IMR-90 (cell line): ENCODE results near the gene INHBE. TPM values are rescaled to one million over a fixed set of nuclear protein-coding genes. Genes with fewer than 3 reads are reported as not detected.

ENCODE experiments used
- ATAC-seq: fragments of 200-7000 bp; cut with Tn5 transposase; 2 replicates; pipeline ENCODE4 v1.9.1; 2020; ENCODE audit warnings: low read depth, mild to moderate bottlenecking, moderate library complexity
- BruUV-seq: library from RNA; stranded (reverse); fragments of 400-500 nt; replicated peaks from 2 replicates; lab custom pipeline; 2021; lab: Mats Ljungman, UMichigan
- CTCF ChIA-PET: fragments of 300-600 bp; formaldehyde crosslinking; extraction: SDS; loops from one replicate; lab custom pipeline; 2021; ENCODE audit warnings: antibody characterized with exemption; lab: Yijun Ruan, JAX
- POLR2A ChIA-PET: fragments of 300-600 bp; sonication (Branson Sonifier 250); formaldehyde crosslinking; loops from one replicate; lab custom pipeline; 2022; ENCODE audit warnings: antibody characterized with exemption; ENCODE audit not compliant: unreplicated experiment; lab: Charles Lee
- DNase-seq: peaks from one replicate; pipeline ENCODE4 v3.0.0; 2013
- H2AFZ ChIP-seq: replicated peaks from 2 replicates; pipeline ENCODE3; 2013; ENCODE audit warnings: low read length, mild to moderate bottlenecking; ENCODE audit not compliant: poor library complexity
- H2AK5ac ChIP-seq: 2 replicates; pipeline ENCODE4 v1.6.1; 2013; ENCODE audit warnings: low read depth, low read length, inconsistent platforms
- H2AK9ac ChIP-seq: replicated peaks from 2 replicates; pipeline ENCODE3; 2013; ENCODE audit warnings: mild to moderate bottlenecking, low read depth, low read length, moderate library complexity; ENCODE audit not compliant: poor library complexity
- H2BK120ac ChIP-seq: 2 replicates; pipeline ENCODE4 v1.6.1; 2013; ENCODE audit warnings: low read depth, low read length, inconsistent platforms
- H2BK15ac ChIP-seq: 3 replicates; pipeline ENCODE4 v1.6.1; 2013; ENCODE audit warnings: low read depth, low read length, inconsistent platforms
- H2BK20ac ChIP-seq: 2 replicates; pipeline ENCODE4 v1.6.1; 2013; ENCODE audit warnings: low read depth, mild to moderate bottlenecking, inconsistent platforms, low read length, moderate library complexity
- H2BK5ac ChIP-seq: 2 replicates; pipeline ENCODE4 v1.6.1; 2013; ENCODE audit warnings: mild to moderate bottlenecking, low read depth, low read length, inconsistent platforms; ENCODE audit not compliant: poor library complexity, severe bottlenecking
- H3K14ac ChIP-seq: replicated peaks from 2 replicates; pipeline ENCODE4 v1.6.1; 2013; ENCODE audit warnings: low read depth, low read length, inconsistent platforms
- H3K18ac ChIP-seq: 2 replicates; pipeline ENCODE4 v1.6.1; 2013; ENCODE audit warnings: low read depth, low read length, control low read depth
- H3K23ac ChIP-seq: 2 replicates; pipeline ENCODE4 v1.6.1; 2013; ENCODE audit warnings: low read depth, low read length, inconsistent platforms
- H3K27ac ChIP-seq: 2 replicates; pipeline ENCODE4 v1.5.1; 2013; ENCODE audit warnings: mild to moderate bottlenecking, control low read depth, low read length; ENCODE audit not compliant: insufficient read depth
- H3K27me3 ChIP-seq: 2 replicates; pipeline ENCODE4 v1.6.1; 2013; ENCODE audit warnings: low read length; ENCODE audit not compliant: control insufficient read depth, insufficient read depth
- H3K36me3 ChIP-seq: 2 replicates; pipeline ENCODE4 v1.6.1; 2013; ENCODE audit warnings: low read length, mixed read lengths; ENCODE audit not compliant: control insufficient read depth, insufficient read depth
- H3K4ac ChIP-seq: 2 replicates; pipeline ENCODE4 v1.6.1; 2013; ENCODE audit warnings: low read depth, low read length, inconsistent platforms
- H3K4me1 ChIP-seq: 2 replicates; pipeline ENCODE4 v1.6.1; 2013; ENCODE audit warnings: low read length, mixed read lengths; ENCODE audit not compliant: control insufficient read depth, insufficient read depth
- H3K4me2 ChIP-seq: 2 replicates; pipeline ENCODE4 v1.6.1; 2013; ENCODE audit warnings: low read depth, mild to moderate bottlenecking, control low read depth, low read length, moderate library complexity
- H3K4me3 ChIP-seq: 2 replicates; pipeline ENCODE4 v1.5.1; 2013; ENCODE audit warnings: low read depth, mild to moderate bottlenecking, control low read depth, low read length, moderate library complexity; ENCODE audit not compliant: insufficient read depth
- H3K56ac ChIP-seq: 2 replicates; pipeline ENCODE4 v1.6.1; 2013; ENCODE audit warnings: low read length, inconsistent platforms; ENCODE audit not compliant: insufficient read depth; ENCODE audit errors: extremely low read depth
- H3K79me1 ChIP-seq, 2 experiments: 2 replicates each; pipeline ENCODE4 v1.6.1; 2013; ENCODE audit warnings: low read length in 2 of 2, inconsistent platforms in 1 of 2, low read depth in 1 of 2
- H3K9ac ChIP-seq: 2 replicates; pipeline ENCODE4 v1.6.1; 2013; ENCODE audit warnings: low read depth, low read length, control low read depth
- H3K9me1 ChIP-seq: 2 replicates; pipeline ENCODE4 v1.6.1; 2013; ENCODE audit warnings: low read length, inconsistent platforms; ENCODE audit not compliant: insufficient read depth
- H3K9me3 ChIP-seq: 2 replicates; pipeline ENCODE4 v1.6.1; 2013; ENCODE audit warnings: low read length; ENCODE audit not compliant: control insufficient read depth, insufficient read depth
- H4K20me1 ChIP-seq: 2 replicates; pipeline ENCODE4 v1.6.1; 2013; ENCODE audit warnings: low read length, inconsistent platforms; ENCODE audit not compliant: insufficient read depth
- H4K5ac ChIP-seq: 2 replicates; pipeline ENCODE4 v1.6.1; 2013; ENCODE audit warnings: mild to moderate bottlenecking, low read depth, low read length, control low read depth
- H4K8ac ChIP-seq, 2 experiments: 2 replicates each; pipeline ENCODE4 v1.6.1; 2013; ENCODE audit warnings: low read depth in 2 of 2, low read length in 2 of 2, control low read depth in 1 of 2, inconsistent platforms in 1 of 2
- H4K91ac ChIP-seq: 2 replicates; pipeline ENCODE4 v1.6.1; 2013; ENCODE audit warnings: low read depth, low read length, inconsistent platforms; ENCODE audit not compliant: insufficient read depth
- BHLHE40 ChIP-seq: fragments of 150-350 bp; IDR thresholded peaks from 2 replicates; pipeline ENCODE4 v1.6.1; 2016; ENCODE audit warnings: mild to moderate bottlenecking, low read depth, low read length
- CEBPB ChIP-seq: IDR thresholded peaks from 2 replicates; pipeline ENCODE4 v1.6.1; 2012; ENCODE audit warnings: low read depth, low read length, improper control_type of control experiment
- FOS ChIP-seq: fragments of 150-350 bp; IDR thresholded peaks from 2 replicates; pipeline ENCODE4 v1.6.1; 2016; ENCODE audit warnings: low read depth, low read length
- MAFK ChIP-seq: IDR thresholded peaks from 2 replicates; pipeline ENCODE4 v1.6.1; 2012; ENCODE audit warnings: low read depth, low read length, improper control_type of control experiment
- MAZ ChIP-seq: IDR thresholded peaks from 2 replicates; pipeline ENCODE4 v1.6.1; 2012; ENCODE audit warnings: low read depth, mild to moderate bottlenecking, low read length, improper control_type of control experiment, moderate library complexity, borderline replicate concordance
- POLR2A ChIP-seq: IDR thresholded peaks from 2 replicates; pipeline ENCODE4 v1.6.1; 2012; ENCODE audit warnings: mild to moderate bottlenecking, low read depth, low read length
- RAD21 ChIP-seq: IDR thresholded peaks from 2 replicates; pipeline ENCODE4 v1.6.1; 2012; ENCODE audit warnings: low read length, improper control_type of control experiment
- RCOR1 ChIP-seq: IDR thresholded peaks from 2 replicates; pipeline ENCODE4 v1.6.1; 2012; ENCODE audit warnings: mild to moderate bottlenecking, low read length, improper control_type of control experiment; ENCODE audit not compliant: insufficient replicate concordance
- WGBS, 2 experiments: methylation state at CpG; one replicate each; pipeline versions ENCODE4 v1.1.5 to v1.1.7; 2013; ENCODE audit warnings: missing lambda C conversion rate in 2 of 2; ENCODE audit not compliant: insufficient read length in 1 of 2; ENCODE audit errors: extremely low coverage in 2 of 2; 5-methylcytosine and 5-hydroxymethylcytosine counted together
- dilution Hi-C: fragments of 300-500 bp; cut with HindIII; formaldehyde crosslinking; loops from one replicate; pipeline ENCODE4 v1.14.3; 2018; ENCODE audit warnings: low sequenced_read_pairs; ENCODE audit not compliant: unreplicated experiment
- in situ Hi-C: fragments of 300-500 bp; cut with MboI; formaldehyde crosslinking; loops from 3 replicates; pipeline ENCODE4 v1.14.3; 2019; ENCODE audit warnings: low sequenced_read_pairs, inconsistent platforms, mixed read lengths
- intact Hi-C: fragments of 100-400 bp; cut with micrococcal nuclease; formaldehyde crosslinking; loops from 2 replicates; pipeline ENCODE4 v1.10.0; 2022
- polyA plus RNA-seq, 3 experiments: library from polyadenylated mRNA; depleted of rRNA; stranded (reverse); fragments of >200 nt; gene quantifications; 2 replicates each; pipeline ENCODE4 v1.2.3, GENCODE V29; 2012; ENCODE audit warnings: low replicate concordance in 1 of 3
- total RNA-seq: library from RNA; depleted of rRNA; stranded (reverse); fragments of >200 nt; gene quantifications from 2 replicates; pipeline ENCODE4 v1.2.3, GENCODE V29; 2012

The INHBE gene
- total and polyA plus RNA-seq, 2 of the 4 experiments (the other 2 are of a cell fraction): 0.90 to 1.7 TPM

DNA sequence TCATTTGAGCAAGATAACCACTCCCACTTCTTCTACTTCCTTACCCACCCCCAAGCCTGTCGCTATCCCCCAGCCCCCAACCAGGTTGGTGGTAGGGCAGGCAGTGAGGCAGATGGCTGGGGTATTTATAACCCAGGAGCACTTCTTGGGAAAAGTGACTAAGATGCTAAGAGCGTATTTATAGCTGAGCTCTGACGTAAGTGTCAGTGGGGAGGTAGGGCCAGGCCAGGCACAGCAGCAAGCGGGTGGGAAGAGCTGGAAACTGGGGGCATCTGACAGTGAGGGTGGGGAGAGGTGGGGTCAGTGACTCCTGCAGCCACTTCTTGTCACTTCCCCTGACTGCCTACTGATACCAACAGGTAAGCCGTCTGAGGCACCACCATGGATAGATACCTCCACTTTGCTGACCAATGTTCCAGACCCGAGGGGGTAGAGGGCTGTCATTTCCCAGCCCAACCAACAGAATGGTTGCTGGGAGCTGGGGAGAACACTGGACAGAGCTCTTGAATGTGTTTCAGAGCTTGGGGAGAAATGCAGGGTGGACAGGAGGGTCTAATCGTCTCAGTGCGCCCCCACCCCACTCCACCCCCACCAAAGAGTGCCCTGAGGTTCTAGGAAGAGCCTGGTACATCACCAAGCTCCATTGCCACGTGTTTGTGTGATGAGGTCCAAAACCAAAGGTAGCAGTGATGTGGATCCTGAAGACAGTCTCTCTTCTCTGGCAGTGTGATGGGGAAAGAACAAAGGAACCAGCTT lies 2.7 kb upstream of the INHBE start:
- peak overlapping the region; percentile 19; the same call in 1 of the 2 replicates for H4K5ac ChIP-seq
- no peaks in the 10 kb centered on the region for H3K27me3 ChIP-seq
- in situ Hi-C loops (loop anchor here (5.0 kb wide), 2 partner anchors 140 to 185 kb away; no protein-coding TSS in a partner anchor), dilution Hi-C loops (no loop called here), intact Hi-C loops (loop anchor here (5.0 kb wide), 1 partner anchor 80 kb away; no protein-coding TSS in a partner anchor)
- TF ChIP-seq POLR2A (peak; percentile 67), BHLHE40 (peak; percentile 44; the same call in 1 of the 2 replicates), MAZ (peak; percentile 73; the same call in 1 of the 2 replicates), CEBPB (no peak), RAD21 (peak; percentile 17; the same call in 1 of the 2 replicates), MAFK (no peak), FOS (peak; percentile 72; the same call in 1 of the 2 replicates), RCOR1 (peak; percentile 79)
- peak overlapping the region; percentile 75 for H2AK5ac ChIP-seq
- peak overlapping the region; percentile 76 for H2AFZ ChIP-seq
- H4K8ac ChIP-seq: peak overlapping the region; percentile 10 to 88; a peak in 2 of 4 replicates
- H3K23ac ChIP-seq: peak overlapping the region; percentile 10; the same call in 1 of the 2 replicates
- DNase-seq (peak; percentile 97), ATAC-seq (peak; percentile 54)
- no peaks in the 10 kb centered on the region for H3K36me3 ChIP-seq
- H2AK9ac ChIP-seq: peak overlapping the region; percentile 71
- POLR2A ChIA-PET: interaction anchor here (1.0 kb wide), 1 partner anchor 145 kb away, joined by 6 read pairs; no protein-coding TSS in a partner anchor
- no peaks in the 10 kb centered on the region for H3K9me3 ChIP-seq
- H3K4ac ChIP-seq: peak overlapping the region; percentile 76
- peak overlapping the region; percentile 61 for H3K14ac ChIP-seq
- H3K4me1 ChIP-seq: peaks cover 33% of the 10 kb centered on the region
- BruUV-seq: no TSS peak
- H2BK120ac ChIP-seq: peak overlapping the region; percentile 84
- peaks cover 28% of the 10 kb centered on the region for H3K9me1 ChIP-seq
- peak overlapping the region; percentile 87 for H4K91ac ChIP-seq
- H3K27ac ChIP-seq: peak overlapping the region; percentile 53
- peak overlapping the region; percentile 82 for H2BK20ac ChIP-seq
- peak overlapping the region; percentile 69 for H2BK5ac ChIP-seq
- CTCF ChIA-PET: interaction anchor here (0.5 to 2.5 kb wide), 24 partner anchors 8 to 949 kb away, joined by 3 to 42 read pairs (median 4); no protein-coding TSS in a partner anchor
- H3K79me1 ChIP-seq: peaks cover 0 to 10% of the 10 kb centered on the region in 2 experiments; a peak in 1 of 4 replicates
- H3K18ac ChIP-seq: peak overlapping the region; percentile 25
- H2BK15ac ChIP-seq: peak overlapping the region; percentile 88; the same call in 1 of the 3 replicates
- no peaks in the 10 kb centered on the region for H4K20me1 ChIP-seq
- WGBS, 2 experiments: 13% methylated on average over 2 of the region's 9 CpGs; no CpG with 5 or more reads in 1 of the 2 experiments
- H3K56ac ChIP-seq: peak overlapping the region; percentile 5; the same call in 1 of the 2 replicates
- no peak overlapping the region for H3K4me3 ChIP-seq
- H3K4me2 ChIP-seq: peak overlapping the region; percentile 66
- H3K9ac ChIP-seq: no peak overlapping the region
